GM18520 (cell line): ENCODE results near the gene ANG.

Experiments used
- ATAC-seq: cut with Tn5 transposase; IDR thresholded peaks from one replicate; pipeline ENCODE4 v1.9.1; 2021; ENCODE audit not compliant: unreplicated experiment

ANG gene

DNA sequence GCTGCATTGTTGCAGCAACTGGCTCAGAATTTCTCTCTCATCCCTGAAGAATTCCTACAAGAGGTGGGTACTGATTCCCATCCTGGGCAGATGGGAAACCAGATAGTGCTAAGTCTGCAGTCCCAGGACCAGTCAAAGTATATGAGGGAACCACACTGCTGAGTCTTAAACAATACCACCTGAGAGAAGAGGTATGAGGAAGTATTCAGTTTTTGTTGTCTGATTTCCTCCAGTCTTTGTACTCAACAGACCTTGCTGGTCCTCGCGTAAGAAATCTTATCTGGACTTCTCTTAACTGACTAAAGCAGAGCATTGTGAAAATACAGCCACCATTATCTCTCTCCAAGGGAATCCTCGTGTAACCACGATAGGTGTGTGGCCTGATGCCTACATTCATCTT lies 53.6 kb downstream of the ANG start:
- no peak for ATAC-seq

DNA sequence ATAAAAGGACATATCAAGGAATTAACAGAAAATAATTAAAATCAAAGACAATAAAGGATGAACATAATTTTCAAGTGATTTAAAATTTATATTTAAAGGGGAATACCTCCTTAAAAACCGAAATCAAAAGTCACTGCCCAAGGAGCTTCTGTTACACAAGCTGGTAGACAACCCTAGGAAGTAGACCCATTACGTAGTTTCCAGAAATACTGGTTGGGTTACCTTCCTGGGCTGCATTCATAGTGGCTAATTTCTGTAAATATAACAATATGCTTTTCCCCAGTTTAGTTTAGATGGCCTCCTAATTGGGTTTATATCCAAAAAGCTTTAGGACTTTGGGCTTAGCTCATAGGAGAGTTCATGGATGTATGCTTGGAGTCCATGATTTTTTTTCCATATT lies 55.0 kb downstream of the ANG start:
- no peak for ATAC-seq
